GM21529 (cell line): Measurements from ENCODE around the gene MBOAT1.

Experiments used
- ATAC-seq: cut with Tn5 transposase; IDR thresholded peaks from one replicate; pipeline ENCODE4 v1.9.1; 2021; ENCODE audit not compliant: unreplicated experiment

Gene MBOAT1

DNA sequence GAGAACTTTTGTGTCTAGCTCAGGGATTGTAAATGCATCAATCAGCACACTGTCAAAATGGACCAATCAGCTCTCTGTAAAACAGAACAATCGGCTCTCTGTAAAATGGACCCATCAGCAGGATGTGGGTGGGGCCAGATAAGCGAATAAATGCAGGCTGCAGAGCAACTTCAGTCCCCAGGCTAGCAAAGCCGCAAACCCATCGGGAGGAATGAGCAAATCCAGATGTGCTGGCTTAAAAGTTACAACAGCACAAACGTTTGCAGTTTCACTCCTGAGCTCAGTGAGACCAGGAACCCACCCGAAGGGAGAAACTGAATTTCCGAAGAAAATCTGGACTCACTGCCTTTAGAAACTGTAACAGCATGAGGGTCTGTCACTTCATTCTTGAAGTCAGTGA is 21.9 kb upstream of the MBOAT1 start:
- ATAC-seq = no peak

GRCh38 chr6:20233007-20233730 is 20.9 kb upstream of the MBOAT1 start:
- ATAC-seq = no peak

DNA sequence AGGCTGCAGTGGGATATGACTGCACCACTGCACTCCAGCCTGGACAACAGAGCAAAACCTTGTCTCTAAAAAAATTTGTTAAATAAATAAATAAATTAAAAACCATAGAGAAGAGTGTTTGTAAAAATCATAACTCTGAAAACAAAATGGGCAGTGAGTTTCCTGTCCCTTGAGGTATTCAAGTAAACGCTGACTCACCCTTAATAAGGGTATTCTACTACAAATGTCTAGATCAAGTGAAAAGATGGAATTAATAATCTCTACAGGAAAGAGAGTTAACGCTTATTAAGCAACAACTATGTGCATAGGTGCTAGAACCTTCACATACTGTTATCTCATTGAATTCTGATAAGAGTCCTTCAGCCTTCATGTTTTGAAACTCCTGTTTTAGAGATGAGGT is 19.9 kb upstream of the MBOAT1 start:
- ATAC-seq = no peak

DNA sequence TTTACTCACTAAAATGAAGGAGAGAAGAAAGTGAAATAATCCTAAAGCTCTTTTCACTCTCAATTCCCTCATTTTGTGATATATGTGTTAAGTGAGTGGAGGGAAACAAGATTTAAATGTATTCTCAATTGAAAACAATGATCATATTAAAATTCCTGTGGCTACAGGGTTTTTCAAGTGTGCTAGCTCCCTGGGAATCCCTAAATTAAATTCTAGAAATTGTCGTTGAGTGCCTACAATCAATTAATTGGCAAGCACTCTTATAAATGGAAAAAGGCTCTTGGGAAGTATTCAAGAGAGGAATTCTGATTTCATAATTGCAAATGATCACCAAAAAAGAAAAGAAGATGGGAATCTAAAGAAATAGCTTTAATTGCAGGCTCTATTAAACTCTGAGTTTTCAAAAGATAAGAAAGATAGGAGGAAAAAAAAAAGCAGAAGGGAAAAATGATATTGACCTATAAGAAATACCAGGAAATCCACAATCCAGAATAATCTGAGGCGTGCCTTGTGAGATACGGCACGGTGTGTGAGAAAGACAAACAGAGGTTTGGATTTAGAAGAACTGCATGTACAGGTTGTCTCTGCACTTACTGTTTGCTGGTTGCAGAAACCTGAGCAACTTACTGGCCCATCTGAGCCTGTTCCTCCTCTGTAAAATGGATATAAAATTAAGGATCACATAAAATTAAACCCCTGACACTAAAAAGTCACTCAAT is 18.3 kb upstream of the MBOAT1 start:
- no peak for ATAC-seq

DNA sequence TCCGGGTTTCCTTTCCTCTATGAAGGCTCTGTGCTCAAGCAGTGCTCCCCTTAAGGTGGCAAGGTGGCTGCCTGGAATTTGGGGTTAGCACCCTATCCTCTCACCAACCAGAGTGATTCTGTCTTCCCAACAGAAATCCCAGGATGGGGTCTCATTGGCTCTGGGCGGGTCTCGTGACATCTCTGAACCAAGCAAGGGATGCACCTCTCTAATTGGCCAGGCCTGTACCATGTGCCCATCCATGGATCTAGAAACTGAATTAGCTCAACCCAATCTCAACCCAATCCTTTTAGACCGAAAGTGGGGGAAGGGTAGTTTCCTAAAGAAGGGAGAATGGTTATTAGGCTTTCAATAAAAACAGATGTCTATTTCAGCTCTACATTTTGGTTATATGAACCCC is 17.6 kb upstream of the MBOAT1 start:
- ATAC-seq = no peak

DNA sequence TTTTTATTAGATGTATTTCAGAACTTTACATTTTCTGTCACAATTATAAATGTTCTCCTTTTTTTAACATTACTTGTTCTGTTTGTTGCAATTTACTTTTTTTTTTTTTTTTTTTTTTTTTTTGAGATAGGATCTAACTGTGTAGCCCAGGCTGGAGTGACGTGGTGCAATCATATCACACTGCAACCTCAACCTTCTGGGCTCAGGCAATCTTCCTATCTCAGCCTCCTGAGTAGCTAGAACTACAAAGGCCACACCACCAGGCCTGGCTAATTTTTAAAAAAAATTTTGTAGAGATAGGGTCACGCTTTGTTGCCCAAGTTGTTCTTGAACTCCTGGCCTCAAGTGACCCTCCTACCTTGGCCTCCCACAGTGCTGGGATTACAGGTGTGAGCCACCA is 15.1 kb upstream of the MBOAT1 start:
- no peak for ATAC-seq

DNA sequence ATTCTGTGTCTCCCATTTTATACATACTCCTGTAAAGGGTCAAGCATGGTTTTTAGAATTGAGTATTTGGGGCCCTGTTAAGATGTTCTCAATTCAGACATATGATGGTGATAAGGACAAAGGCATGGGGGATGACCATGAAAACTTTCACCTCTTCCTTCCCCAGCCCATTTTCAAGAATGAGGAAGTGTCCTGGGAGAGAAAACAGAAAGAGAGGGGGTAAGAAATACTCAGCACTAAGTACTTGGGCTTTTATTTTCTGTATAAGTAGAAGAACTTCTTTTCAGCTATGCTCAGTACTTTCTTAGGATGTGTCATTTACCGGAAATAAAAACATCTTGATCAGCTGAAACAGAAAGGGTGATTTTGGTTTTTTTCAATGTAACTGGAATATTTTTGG is 10.9 kb upstream of the MBOAT1 start:
- ATAC-seq = no peak

DNA sequence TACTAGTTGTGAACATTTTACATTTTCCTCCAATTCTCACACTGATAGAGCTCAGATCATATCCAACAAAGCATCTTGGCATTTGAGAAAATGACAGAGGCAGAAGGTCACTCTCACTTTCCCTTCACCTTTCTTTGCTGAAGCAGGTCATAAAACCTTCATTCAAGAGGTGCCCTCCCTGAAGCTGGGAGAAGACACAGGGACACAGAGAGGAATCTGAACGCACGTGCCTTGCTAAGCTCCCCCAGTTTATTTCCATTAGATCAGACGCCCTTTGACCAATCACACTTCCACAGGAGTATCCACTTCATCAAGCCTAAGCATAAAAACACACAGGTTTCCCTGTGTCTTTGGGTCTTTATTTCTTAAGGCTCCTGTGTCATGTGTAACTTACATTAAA is 9.2 kb upstream of the MBOAT1 start:
- no peak for ATAC-seq

DNA sequence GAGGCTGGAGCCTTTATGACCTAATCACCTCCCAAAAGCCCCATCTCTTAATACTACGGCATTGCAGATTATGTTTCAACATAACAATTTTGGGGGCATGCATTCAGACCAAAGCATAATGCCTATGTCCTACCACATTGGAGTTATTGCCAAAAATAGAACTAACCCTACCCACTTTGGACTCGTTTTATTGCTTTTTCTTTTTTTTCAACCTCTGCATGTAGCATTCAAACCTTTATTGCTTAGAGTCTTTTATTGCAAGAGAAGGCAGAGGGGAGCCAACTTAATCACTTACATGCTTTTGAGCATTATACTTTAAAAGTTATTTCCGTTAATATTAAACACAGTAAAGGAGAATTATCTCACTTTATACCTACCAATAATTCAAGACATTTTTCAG is 8.1 kb upstream of the MBOAT1 start:
- ATAC-seq = no peak

- ATAC-seq = no peak
Measured at GRCh38 chr6:20217891-20218290, 5.6 kb upstream of the MBOAT1 start.

DNA sequence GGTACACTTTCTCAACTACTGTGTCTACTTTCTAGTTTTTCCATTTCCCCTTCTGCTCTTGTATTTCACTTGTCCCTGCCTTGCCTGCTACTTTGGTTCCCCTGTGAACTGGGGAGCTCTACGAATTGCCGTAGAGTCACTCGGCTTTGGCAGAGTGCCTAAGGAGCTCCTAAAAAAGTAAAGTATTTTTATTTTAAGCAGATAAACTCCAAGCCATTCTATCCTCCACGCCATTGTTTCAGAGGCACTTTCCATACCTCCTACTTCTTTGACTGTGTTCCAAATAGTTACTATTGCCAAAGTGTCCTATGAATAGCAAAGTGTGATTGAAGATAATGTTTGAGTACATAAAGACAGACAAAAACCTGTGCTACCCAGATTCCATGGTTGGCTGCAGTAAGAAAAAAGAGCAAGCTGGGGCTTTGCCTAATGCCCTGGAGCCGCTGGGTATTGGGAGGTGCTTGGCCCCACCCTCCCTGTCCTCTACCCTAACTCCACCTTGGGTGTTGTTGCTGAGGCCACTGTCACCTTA is 5.1 kb upstream of the MBOAT1 start:
- ATAC-seq = no peak

- ATAC-seq = no peak
Measured at GRCh38 chr6:20215310-20215709, 3.0 kb upstream of the MBOAT1 start.

DNA sequence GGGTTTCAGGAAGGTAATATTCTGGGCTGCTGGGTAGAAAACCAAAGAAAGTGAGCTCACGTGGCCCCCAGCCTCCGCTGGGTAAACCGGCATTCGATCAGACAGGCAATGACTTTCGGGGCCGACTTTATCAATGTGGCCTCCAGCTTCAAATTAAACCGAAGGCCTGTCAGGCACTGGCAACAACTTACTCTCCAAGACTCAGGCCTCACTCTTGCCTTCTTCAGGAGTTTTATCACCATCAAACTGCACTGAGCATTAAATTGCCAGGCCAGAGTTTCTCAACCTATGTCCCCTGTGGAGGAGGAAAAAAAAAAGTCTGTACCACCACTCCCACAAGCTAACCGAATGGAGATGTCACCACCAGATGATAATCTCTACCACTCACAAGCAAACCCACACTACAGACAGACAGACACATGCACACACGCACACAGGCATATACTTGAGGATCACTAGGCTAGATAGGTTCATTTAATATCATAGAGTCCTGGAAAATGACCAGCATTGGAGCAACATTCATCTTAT is 1.1 kb upstream of the MBOAT1 start:
- ATAC-seq = no peak

GRCh38 chr6:20211941-20212391 is 303 bp downstream of the MBOAT1 start:
- peak; percentile 25 for ATAC-seq

- peak; percentile 24 for ATAC-seq
Measured at GRCh38 chr6:20211037-20211940, 980 bp downstream of the MBOAT1 start.

GRCh38 chr6:20210158-20210557 is 2.1 kb downstream of the MBOAT1 start:
- ATAC-seq = no peak

DNA sequence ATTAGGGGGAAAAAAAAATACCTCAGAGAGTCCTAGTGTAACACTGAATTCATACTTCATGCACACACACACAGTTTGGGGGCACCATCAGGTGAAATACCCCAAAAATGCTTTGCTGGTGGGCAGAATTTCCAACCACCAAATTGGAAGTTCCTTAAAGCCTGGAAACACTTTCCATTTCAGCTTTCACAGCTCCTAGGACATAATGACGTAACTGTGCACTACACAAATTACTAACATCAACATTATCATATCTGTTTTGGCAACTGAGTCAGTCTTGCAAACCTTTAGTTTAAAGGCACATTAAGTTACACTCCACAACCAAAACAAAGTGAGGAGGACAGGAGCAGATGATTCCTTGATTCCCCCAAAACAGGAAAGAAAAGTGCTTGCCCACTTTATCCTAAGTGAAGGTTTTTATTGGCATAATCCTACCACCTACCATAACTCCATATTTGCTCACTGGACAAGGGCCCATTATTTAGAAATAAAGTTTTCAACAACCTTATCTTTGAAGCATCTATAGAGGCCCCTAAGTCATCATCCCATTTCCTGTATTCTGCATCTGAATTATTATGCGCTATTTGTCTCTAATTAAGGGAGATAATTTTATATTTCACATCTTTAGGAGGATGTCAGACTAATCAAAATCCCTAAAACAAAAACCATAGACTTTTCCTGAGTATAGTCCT is 3.4 kb downstream of the MBOAT1 start:
- no peak for ATAC-seq

- ATAC-seq = no peak
Measured at GRCh38 chr6:20207088-20207418, 5.2 kb downstream of the MBOAT1 start.

DNA sequence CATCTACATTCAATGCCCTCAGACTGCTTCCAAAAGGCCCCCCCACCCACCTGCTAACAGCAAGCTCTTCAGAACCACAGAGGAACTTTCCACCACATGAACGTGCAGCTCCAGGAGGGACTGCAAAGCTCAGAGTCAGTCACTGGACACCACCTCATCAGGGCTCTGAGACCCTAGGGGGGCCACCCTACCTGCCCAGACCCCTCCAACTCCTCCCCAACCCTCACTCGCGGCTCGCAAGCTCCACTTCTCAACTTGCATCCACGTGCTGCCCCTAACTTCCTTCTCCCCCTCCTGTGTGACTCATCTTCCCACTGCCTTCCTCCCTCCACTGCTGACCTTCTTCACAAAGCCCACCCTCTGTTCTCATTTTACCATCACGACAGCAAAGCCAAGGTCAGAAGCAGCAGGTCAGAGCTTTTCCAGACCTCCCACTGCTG is 6.5 kb downstream of the MBOAT1 start:
- no peak for ATAC-seq

DNA sequence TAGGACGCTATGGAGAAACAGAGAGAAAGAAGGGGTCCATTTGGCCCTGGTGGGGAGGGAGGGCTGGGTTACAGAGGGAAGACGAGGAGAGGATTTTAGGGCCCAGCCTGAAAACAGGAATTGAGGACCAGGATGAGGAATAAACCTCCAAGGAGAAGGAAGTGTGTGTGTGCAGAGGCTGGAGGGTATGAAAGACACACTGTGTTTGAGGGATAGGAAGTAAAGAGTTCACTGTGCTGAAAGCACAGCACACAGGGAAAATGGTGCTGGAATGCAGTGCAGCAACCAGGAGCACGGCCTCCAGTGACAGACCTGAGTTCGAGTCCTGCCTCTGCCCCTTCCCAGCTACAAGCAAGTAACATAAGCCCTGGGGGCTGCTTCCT is 7.8 kb downstream of the MBOAT1 start:
- ATAC-seq = no peak
